Body of pancreas (tissue), 4 donors: ENCODE measurements around the gene DVL2.

Experiments
- POLR2A ChIP-seq, 3 donors: fragments of 450-650 bp; IDR thresholded peaks; one replicate each; pipeline ENCODE4 v1.6.1; 2016; ENCODE audit warnings: antibody characterized with exemption in 3 of 3, mild to moderate bottlenecking in 2 of 3
- TF ChIP-seq, protein P1 (sequence below), 7 experiments: fragments of 450-650 bp in 4 of 7; fragments of 200-600 bp in 3 of 7; sonication (generic) in 3 of 7; IDR thresholded peaks; one replicate each; pipeline ENCODE4 v1.5.1; 2016 to 2019; ENCODE audit warnings: antibody characterized with exemption in 7 of 7

DNA sequence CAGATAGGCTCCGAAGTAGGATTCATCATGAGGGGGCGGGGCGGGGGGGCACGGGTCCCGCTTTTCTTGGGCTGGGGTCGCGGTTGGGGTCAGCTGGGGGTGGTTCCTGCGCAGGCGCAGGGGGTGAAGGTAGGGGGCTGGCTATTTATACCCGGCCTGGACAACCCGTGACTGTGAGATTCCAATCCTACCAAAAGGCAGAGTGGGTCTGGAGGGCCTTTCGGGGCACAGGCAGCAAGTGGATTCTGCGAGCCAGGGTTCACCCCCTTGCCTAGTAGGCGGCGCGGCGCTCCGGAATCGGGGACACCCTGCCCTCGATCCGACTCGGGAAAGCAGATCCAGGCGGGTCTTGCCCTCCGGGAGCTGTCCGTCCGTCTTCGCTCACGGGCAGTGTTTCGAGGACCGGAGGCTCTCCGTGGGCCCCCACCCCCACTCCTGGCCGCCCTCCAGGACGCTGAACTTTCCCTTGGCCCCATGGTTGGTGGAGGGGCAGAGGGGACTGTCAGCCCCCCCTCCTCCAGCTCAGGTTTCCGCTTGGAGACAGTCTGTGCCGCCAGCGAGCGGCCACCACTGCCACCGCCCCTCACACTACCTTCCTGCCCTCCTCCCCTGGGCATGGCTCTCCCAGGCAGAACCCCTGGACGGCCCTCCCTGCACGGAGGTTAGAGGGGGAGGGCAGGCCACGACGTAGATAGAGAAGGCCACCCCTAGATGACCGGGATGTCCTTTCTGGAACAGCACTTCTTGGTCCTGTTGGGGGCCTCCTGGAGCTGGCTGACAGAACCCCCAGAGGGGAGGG lies 47.8 kb upstream of the DVL2 start:
- TF ChIP-seq, protein P1, sequence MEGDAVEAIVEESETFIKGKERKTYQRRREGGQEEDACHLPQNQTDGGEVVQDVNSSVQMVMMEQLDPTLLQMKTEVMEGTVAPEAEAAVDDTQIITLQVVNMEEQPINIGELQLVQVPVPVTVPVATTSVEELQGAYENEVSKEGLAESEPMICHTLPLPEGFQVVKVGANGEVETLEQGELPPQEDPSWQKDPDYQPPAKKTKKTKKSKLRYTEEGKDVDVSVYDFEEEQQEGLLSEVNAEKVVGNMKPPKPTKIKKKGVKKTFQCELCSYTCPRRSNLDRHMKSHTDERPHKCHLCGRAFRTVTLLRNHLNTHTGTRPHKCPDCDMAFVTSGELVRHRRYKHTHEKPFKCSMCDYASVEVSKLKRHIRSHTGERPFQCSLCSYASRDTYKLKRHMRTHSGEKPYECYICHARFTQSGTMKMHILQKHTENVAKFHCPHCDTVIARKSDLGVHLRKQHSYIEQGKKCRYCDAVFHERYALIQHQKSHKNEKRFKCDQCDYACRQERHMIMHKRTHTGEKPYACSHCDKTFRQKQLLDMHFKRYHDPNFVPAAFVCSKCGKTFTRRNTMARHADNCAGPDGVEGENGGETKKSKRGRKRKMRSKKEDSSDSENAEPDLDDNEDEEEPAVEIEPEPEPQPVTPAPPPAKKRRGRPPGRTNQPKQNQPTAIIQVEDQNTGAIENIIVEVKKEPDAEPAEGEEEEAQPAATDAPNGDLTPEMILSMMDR (IDR thresholded peaks at IDR 0.05): no peak
- no peak for TF ChIP-seq POLR2A (IDR thresholded peaks at IDR 0.05)
